Neural progenitor cell (in vitro differentiated cells): ENCODE results near the gene ZNF672. TPM values are rescaled to one million over a fixed set of nuclear protein-coding genes. Genes with fewer than 3 reads are reported as not detected.
"Not testable (repeated sequence)": the region's sequence is repeated elsewhere in the genome, so short reads cannot be mapped to it uniquely, and the experiment has no call there.

Source experiments
- DNase-seq: peaks from one replicate; pipeline ENCODE4 v3.0.0-alpha.2; 2016; ENCODE audit warnings: low spot score
- H2AFZ ChIP-seq: fragments of 200-600 bp; sonication (generic); replicated peaks from 2 replicates; pipeline ENCODE4 v1.6.1; 2016; ENCODE audit warnings: antibody characterized with exemption
- H3F3A ChIP-seq: fragments of 200-600 bp; sonication (generic); 2 replicates; pipeline ENCODE4 v1.6.1; 2016; ENCODE audit warnings: antibody characterized with exemption, low read depth
- H3K27ac ChIP-seq: fragments of 200-600 bp; sonication (generic); 2 replicates; pipeline ENCODE4 v1.5.1; 2016; ENCODE audit warnings: mild to moderate bottlenecking
- H3K27me3 ChIP-seq: fragments of 200-600 bp; sonication (generic); 2 replicates; pipeline ENCODE4 v1.6.1; 2016; ENCODE audit warnings: mild to moderate bottlenecking, moderate library complexity
- H3K36me3 ChIP-seq: fragments of 200-600 bp; sonication (generic); 2 replicates; pipeline ENCODE4 v1.5.1; 2016
- H3K4me1 ChIP-seq: fragments of 200-600 bp; sonication (generic); 2 replicates; pipeline ENCODE4 v1.6.1; 2016; ENCODE audit warnings: mixed run types
- H3K4me2 ChIP-seq: fragments of 200-600 bp; sonication (generic); 2 replicates; pipeline ENCODE4 v1.6.1; 2016
- H3K4me3 ChIP-seq: fragments of 200-600 bp; sonication (generic); 2 replicates; pipeline ENCODE4 v1.5.1; 2016
- H3K79me2 ChIP-seq: fragments of 200-600 bp; sonication (generic); 2 replicates; pipeline ENCODE4 v1.6.1; 2016; ENCODE audit warnings: low read depth
- H3K9ac ChIP-seq: fragments of 200-600 bp; sonication (generic); 2 replicates; pipeline ENCODE4 v1.6.1; 2016
- H3K9me3 ChIP-seq: fragments of 200-600 bp; sonication (generic); 2 replicates; pipeline ENCODE4 v1.5.1; 2016; ENCODE audit warnings: low read depth
- H4K20me1 ChIP-seq: fragments of 200-600 bp; sonication (generic); 2 replicates; pipeline ENCODE4 v1.6.1; 2016; ENCODE audit warnings: low read depth
- H3K27ac Mint-ChIP-seq: 3 replicates; pipeline ENCODE4 v1.8.0; 2021; ENCODE audit warnings: mixed read lengths
- H3K27me3 Mint-ChIP-seq: 2 replicates; pipeline ENCODE4 v1.8.0; 2022; ENCODE audit warnings: low read depth, mild to moderate bottlenecking, inconsistent platforms, moderate library complexity, mixed read lengths; ENCODE audit not compliant: insufficient read depth
- H3K36me3 Mint-ChIP-seq: 3 replicates; pipeline ENCODE4 v1.8.0; 2021; ENCODE audit warnings: mixed read lengths
- H3K4me1 Mint-ChIP-seq: 3 replicates; pipeline ENCODE4 v1.8.0; 2021; ENCODE audit warnings: mixed read lengths
- H3K4me3 Mint-ChIP-seq: 3 replicates; pipeline ENCODE4 v1.8.0; 2021; ENCODE audit warnings: mild to moderate bottlenecking, moderate library complexity, mixed read lengths
- H3K9me3 Mint-ChIP-seq: 3 replicates; pipeline ENCODE4 v1.8.0; 2020; ENCODE audit warnings: mixed read lengths
- EZH2 ChIP-seq: fragments of 200-600 bp; sonication (generic); IDR thresholded peaks from 2 replicates; pipeline ENCODE4 v1.6.1; 2017; ENCODE audit warnings: antibody characterized with exemption, mild to moderate bottlenecking, moderate library complexity
- EZH2phosphoT487 ChIP-seq: fragments of 200-600 bp; sonication (generic); IDR thresholded peaks from 2 replicates; pipeline ENCODE4 v1.6.1; 2017; ENCODE audit warnings: antibody characterized with exemption
- total RNA-seq: library from RNA; depleted of rRNA; stranded (reverse); fragments of >200 nt; gene quantifications from 2 replicates; pipeline ENCODE4 v1.2.3, GENCODE V29; 2015; ENCODE audit warnings: low replicate concordance
- TF ChIP-seq, protein P1 (sequence below): fragments of 200-600 bp; sonication (generic); IDR thresholded peaks from 2 replicates; pipeline ENCODE4 v1.5.1; 2017; ENCODE audit warnings: antibody characterized with exemption, mild to moderate bottlenecking

ZNF672 gene
- total RNA-seq, 1 donor from 2014 or later: 16.9 TPM

DNA sequence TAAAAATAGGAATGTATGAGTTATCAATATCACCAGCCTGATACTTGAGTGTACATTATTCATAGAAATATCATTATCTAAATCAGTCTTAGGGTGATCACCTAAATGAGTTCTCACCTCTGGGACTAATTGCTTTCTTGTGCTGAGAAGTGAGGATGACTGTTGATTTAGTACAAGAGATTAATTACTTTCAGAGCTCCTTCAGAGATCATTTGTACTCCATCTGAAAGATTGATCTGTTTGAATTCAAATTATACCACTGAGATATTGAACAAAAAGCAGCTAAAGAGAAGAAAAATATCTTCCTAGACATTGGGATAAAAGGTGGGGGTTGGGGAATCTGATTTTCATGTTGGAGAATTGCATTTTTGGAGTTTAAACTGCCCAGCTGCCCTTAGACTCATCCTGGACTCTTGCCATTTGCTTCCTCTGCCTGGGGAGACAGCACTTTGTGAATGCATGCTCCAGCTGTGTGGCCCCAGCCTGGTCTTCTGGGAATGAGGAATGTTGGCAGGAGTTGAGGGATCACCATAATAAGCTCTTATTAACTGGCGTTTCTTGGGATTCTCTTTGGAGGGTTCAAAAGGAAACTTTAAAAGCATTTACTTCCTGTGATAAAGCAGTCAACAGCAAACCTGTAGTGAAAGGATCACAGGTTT lies 48.3 kb downstream of the ZNF672 start:
- Mint-ChIP-seq H3K4me1 (peaks cover 30% of the 10 kb centered on the region), H3K9me3 (peaks cover 2% of the 10 kb centered on the region), H3K27me3 (peaks cover 3% of the 10 kb centered on the region), H3K27ac (peak overlapping the region; percentile 89), H3K36me3 (no peaks in the 10 kb centered on the region), H3K4me3 (no peak overlapping the region)
- Histone ChIP-seq H3K27me3 (no peaks in the 10 kb centered on the region), H2AFZ (peak overlapping the region; percentile 20), H4K20me1 (no peaks in the 10 kb centered on the region), H3K9ac (no peak overlapping the region), H3K4me1 (peaks cover 31% of the 10 kb centered on the region), H3K4me3 (no peak overlapping the region), H3K36me3 (no peaks in the 10 kb centered on the region), H3K9me3 (no peaks in the 10 kb centered on the region), H3K79me2 (no peaks in the 10 kb centered on the region), H3F3A (peaks cover 23% of the 10 kb centered on the region), H3K27ac (peak overlapping the region; percentile 80), H3K4me2 (peak overlapping the region; percentile 25)
- peak; percentile 61 for DNase-seq
- TF ChIP-seq EZH2phosphoT487 (no peak), EZH2 (no peak)
- TF ChIP-seq, protein P1, sequence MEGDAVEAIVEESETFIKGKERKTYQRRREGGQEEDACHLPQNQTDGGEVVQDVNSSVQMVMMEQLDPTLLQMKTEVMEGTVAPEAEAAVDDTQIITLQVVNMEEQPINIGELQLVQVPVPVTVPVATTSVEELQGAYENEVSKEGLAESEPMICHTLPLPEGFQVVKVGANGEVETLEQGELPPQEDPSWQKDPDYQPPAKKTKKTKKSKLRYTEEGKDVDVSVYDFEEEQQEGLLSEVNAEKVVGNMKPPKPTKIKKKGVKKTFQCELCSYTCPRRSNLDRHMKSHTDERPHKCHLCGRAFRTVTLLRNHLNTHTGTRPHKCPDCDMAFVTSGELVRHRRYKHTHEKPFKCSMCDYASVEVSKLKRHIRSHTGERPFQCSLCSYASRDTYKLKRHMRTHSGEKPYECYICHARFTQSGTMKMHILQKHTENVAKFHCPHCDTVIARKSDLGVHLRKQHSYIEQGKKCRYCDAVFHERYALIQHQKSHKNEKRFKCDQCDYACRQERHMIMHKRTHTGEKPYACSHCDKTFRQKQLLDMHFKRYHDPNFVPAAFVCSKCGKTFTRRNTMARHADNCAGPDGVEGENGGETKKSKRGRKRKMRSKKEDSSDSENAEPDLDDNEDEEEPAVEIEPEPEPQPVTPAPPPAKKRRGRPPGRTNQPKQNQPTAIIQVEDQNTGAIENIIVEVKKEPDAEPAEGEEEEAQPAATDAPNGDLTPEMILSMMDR: no peak

DNA sequence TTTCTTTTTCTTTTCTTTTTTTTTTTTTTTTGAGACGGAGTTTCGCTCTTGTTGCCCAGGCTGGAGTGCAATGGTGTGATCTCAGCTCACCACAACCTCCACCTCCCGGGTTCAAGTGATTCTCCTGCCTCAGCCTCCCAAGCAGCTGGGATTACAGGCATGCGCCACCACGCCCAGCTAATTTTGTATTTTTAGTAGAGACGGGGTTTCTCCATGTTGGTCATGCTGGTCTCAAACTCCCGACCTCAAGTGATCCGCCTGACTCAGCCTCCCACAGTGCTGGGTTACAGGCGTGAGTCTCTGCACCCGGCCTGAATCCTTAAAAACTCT lies 51.9 kb downstream of the ZNF672 start:
- not testable (repeated sequence) for H3K36me3 ChIP-seq, H3K4me3 Mint-ChIP-seq, H3K27me3 ChIP-seq, H3K79me2 ChIP-seq, H3K36me3 Mint-ChIP-seq, H3K9me3 Mint-ChIP-seq, DNase-seq, H3K4me3 ChIP-seq, H3K9ac ChIP-seq, H4K20me1 ChIP-seq, H3K27me3 Mint-ChIP-seq, H3K27ac Mint-ChIP-seq, H3K9me3 ChIP-seq, H3K27ac ChIP-seq, H3K4me2 ChIP-seq
- peaks cover 25% of the 10 kb centered on the region for H3K4me1 ChIP-seq
- peaks cover 24% of the 10 kb centered on the region for H3K4me1 Mint-ChIP-seq
- peak overlapping the region; percentile 65 for H2AFZ ChIP-seq
- peaks cover 23% of the 10 kb centered on the region for H3F3A ChIP-seq

DNA sequence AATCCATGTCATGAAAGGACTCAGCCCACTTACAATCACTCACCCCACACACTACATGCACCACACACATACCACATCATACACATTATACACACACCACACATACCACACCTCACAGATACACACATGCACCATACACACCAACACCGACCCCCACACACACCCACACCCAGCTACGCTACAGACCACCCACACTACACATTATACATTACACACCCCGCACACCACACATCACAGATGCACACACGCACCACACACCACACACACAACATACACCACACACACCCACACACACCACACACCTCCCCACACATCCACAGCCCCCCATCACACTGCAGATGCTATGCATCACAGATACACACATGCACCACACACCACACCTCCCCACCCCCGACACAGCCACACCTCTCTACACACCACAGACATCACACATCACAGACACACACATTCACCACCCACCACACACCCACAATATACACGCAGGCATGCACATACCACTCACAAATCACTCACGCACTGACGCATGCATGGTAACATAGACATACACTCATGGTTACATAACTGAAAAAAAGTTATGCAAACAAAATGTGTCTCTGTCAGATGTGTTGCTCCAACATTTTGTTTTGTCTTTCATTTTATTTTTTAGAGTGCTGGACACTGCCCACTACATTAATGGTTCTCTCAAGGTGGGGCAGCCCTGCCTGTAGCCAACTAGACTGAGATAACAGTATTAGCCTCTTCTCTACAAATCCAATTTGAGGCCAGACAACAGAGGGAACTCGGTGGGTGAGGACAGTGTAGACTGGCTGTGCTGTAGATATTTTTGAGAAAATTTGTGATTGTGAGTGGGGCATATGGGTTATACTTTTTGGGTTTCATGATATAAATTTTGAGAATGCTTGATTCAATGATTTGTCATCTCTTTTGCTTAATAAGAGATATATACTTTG lies 52.8 kb downstream of the ZNF672 start:
- Histone ChIP-seq H3K9me3 (no peaks in the 10 kb centered on the region), H2AFZ (no peak overlapping the region), H3K27me3 (no peaks in the 10 kb centered on the region), H3F3A (peaks cover 17% of the 10 kb centered on the region), H3K79me2 (no peaks in the 10 kb centered on the region), H3K4me3 (no peak overlapping the region), H3K36me3 (no peaks in the 10 kb centered on the region), H3K4me1 (peaks cover 21% of the 10 kb centered on the region), H3K9ac (no peak overlapping the region), H3K4me2 (no peak overlapping the region), H4K20me1 (no peaks in the 10 kb centered on the region), H3K27ac (no peak overlapping the region)
- no peak overlapping the region for H3K27ac Mint-ChIP-seq
- DNase-seq: no peak
- H3K36me3 Mint-ChIP-seq: no peaks in the 10 kb centered on the region
- H3K27me3 Mint-ChIP-seq: no peaks in the 10 kb centered on the region
- TF ChIP-seq, protein P1: no peak
- TF ChIP-seq EZH2phosphoT487 (no peak), EZH2 (no peak)
- H3K4me3 Mint-ChIP-seq: peak overlapping the region; percentile 24
- peaks cover 20% of the 10 kb centered on the region for H3K4me1 Mint-ChIP-seq
- H3K9me3 Mint-ChIP-seq: no peaks in the 10 kb centered on the region

DNA sequence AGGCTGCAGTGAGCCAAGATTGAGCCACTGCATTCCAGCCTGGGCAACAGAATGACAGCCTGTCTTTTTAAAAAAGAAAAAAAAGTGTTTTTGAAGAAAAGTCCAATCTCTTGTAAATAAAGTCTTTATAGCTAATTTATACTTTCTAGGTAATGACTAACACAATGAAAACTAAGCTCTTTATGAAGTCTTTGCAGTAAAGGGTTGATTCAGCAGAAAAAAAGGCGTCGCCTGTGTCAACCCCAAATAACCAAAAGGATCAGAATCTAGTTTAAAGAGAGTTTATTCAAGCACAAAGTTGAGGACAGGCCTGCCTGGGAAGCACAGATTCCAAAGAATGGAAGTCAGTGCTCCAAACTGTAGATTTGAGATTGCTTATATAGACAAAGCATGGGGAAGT lies 53.7 kb downstream of the ZNF672 start:
- Mint-ChIP-seq H3K27ac (no peak overlapping the region), H3K27me3 (no peaks in the 10 kb centered on the region), H3K9me3 (no peaks in the 10 kb centered on the region), H3K4me1 (peaks cover 11% of the 10 kb centered on the region), H3K36me3 (no peaks in the 10 kb centered on the region), H3K4me3 (no peak overlapping the region)
- Histone ChIP-seq H3K4me2 (no peak overlapping the region), H3K9me3 (no peaks in the 10 kb centered on the region), H2AFZ (no peak overlapping the region), H3K9ac (no peak overlapping the region), H3K79me2 (no peaks in the 10 kb centered on the region), H3K4me3 (no peak overlapping the region), H3F3A (peaks cover 8% of the 10 kb centered on the region), H3K4me1 (peaks cover 12% of the 10 kb centered on the region), H3K27me3 (no peaks in the 10 kb centered on the region), H3K27ac (no peak overlapping the region), H3K36me3 (no peaks in the 10 kb centered on the region), H4K20me1 (no peaks in the 10 kb centered on the region)
- TF ChIP-seq, protein P1: no peak
- no peak for TF ChIP-seq EZH2phosphoT487
- no peak for TF ChIP-seq EZH2
- no peak for DNase-seq
